Transverse colon (tissue), 3 donors: Measurements from ENCODE around the gene ZNF335.

Experiments
- CTCF ChIP-seq, 5 experiments: fragments of 200-600 bp in 3 of 5; fragments of 450-650 bp in 2 of 5; sonication (generic) in 3 of 5; IDR thresholded peaks; 1 replicate in 2 of 5; 2 replicates in 3 of 5; pipeline ENCODE4 v1.5.1; 2016 to 2017; ENCODE audit warnings: antibody characterized with exemption in 5 of 5, inconsistent platforms in 3 of 5, mild to moderate bottlenecking in 2 of 5, moderate library complexity in 1 of 5
- POLR2A ChIP-seq: fragments of 450-650 bp; IDR thresholded peaks from one replicate; pipeline ENCODE4 v1.6.1; 2016; ENCODE audit warnings: antibody characterized with exemption, mild to moderate bottlenecking, moderate library complexity

GRCh38 chr20:46006022-46006705, 34.2 kb upstream of the ZNF335 start:
- TF ChIP-seq POLR2A (no peak), CTCF (IDR thresholded peaks at IDR 0.05) (no peak)
